DOHH2 (cell line): ENCODE measurements around the gene CUL9.

Experiments used
- CTCF ChIP-seq: fragments of 200-600 bp; sonication (generic); IDR thresholded peaks from one replicate; pipeline ENCODE4 v1.5.1; 2014; ENCODE audit warnings: antibody characterized with exemption, mild to moderate bottlenecking, low read depth, low read length; ENCODE audit not compliant: poor library complexity, severe bottlenecking
- EZH2phosphoT487 ChIP-seq: fragments of 200-600 bp; sonication (generic); IDR thresholded peaks from 2 replicates; pipeline ENCODE4 v1.6.1; 2017; ENCODE audit warnings: borderline replicate concordance, mild to moderate bottlenecking, antibody characterized with exemption, low read length, moderate library complexity, mixed read lengths

GRCh38 chr6:43163899-43164298 lies 18.1 kb upstream of the CUL9 start:
- no peak for TF ChIP-seq CTCF
- no peak for TF ChIP-seq EZH2phosphoT487
